Keratinocyte (primary cell): ENCODE data around the gene TRAM1L1. TPM values are rescaled to one million over a fixed set of nuclear protein-coding genes. Genes with fewer than 3 reads are reported as not detected.

Experiments
- DNase-seq: peaks from one replicate; pipeline ENCODE4 v3.0.0-alpha.2; 2011; ENCODE audit warnings: low read depth, missing footprints, low spot score
- FAIRE-seq: peaks from 2 replicates; lab custom pipeline; 2011; peaks lifted over from hg19 to GRCh38; lab: Jason Lieb, UNC
- H2AFZ ChIP-seq: 2 replicates; pipeline ENCODE4 v1.6.0; 2012; ENCODE audit warnings: low read length, control low read depth, inconsistent platforms; ENCODE audit not compliant: control insufficient read depth
- H3K27ac ChIP-seq: 2 replicates; pipeline ENCODE4 v1.5.1; 2011; ENCODE audit warnings: low read length; ENCODE audit not compliant: control insufficient read depth, insufficient read depth
- H3K27me3 ChIP-seq: 3 replicates; pipeline ENCODE4 v1.6.0; 2011; ENCODE audit warnings: low read length; ENCODE audit not compliant: control insufficient read depth, insufficient read depth; ENCODE audit errors: extremely low read depth
- H3K36me3 ChIP-seq, 2 experiments: 2 replicates in 1 of 2; 3 replicates in 1 of 2; pipeline ENCODE4 v1.5.1; 2011; ENCODE audit warnings: low read length in 2 of 2, mild to moderate bottlenecking in 1 of 2; ENCODE audit not compliant: control insufficient read depth in 2 of 2, insufficient read depth in 2 of 2; ENCODE audit errors: extremely low read depth in 1 of 2
- H3K4me1 ChIP-seq: 3 replicates; pipeline ENCODE4 v1.5.1; 2011; ENCODE audit warnings: low read length; ENCODE audit not compliant: control insufficient read depth, insufficient read depth; ENCODE audit errors: extremely low read depth
- H3K4me2 ChIP-seq: 3 replicates; pipeline ENCODE4 v1.6.0; 2011; ENCODE audit warnings: low read depth, low read length; ENCODE audit not compliant: control insufficient read depth, insufficient read depth; ENCODE audit errors: extremely low read depth
- H3K4me3 ChIP-seq, 3 experiments: fragments of 200-600 bp in 1 of 3; sonication (generic) in 1 of 3; 2 replicates in 2 of 3; 3 replicates in 1 of 3; pipeline ENCODE4 v1.5.1; 2011 to 2016; ENCODE audit warnings: low read length in 3 of 3, mild to moderate bottlenecking in 3 of 3, control low read depth in 2 of 3, inconsistent platforms in 1 of 3, low read depth in 1 of 3, mixed read lengths in 1 of 3, mixed run types in 1 of 3, moderate library complexity in 1 of 3; ENCODE audit not compliant: control insufficient read depth in 2 of 3, insufficient read depth in 2 of 3; ENCODE audit errors: extremely low read depth in 1 of 3
- H3K79me2 ChIP-seq: 2 replicates; pipeline ENCODE4 v1.6.0; 2012; ENCODE audit warnings: low read length; ENCODE audit not compliant: control insufficient read depth, insufficient read depth
- H3K9ac ChIP-seq: 3 replicates; pipeline ENCODE4 v1.6.0; 2011; ENCODE audit warnings: low read length; ENCODE audit not compliant: control insufficient read depth, insufficient read depth; ENCODE audit errors: extremely low read depth
- H3K9me1 ChIP-seq: 3 replicates; pipeline ENCODE4 v1.6.0; 2011; ENCODE audit warnings: low read length; ENCODE audit not compliant: control insufficient read depth, insufficient read depth; ENCODE audit errors: extremely low read depth
- H3K9me3 ChIP-seq: 2 replicates; pipeline ENCODE4 v1.5.1; 2012; ENCODE audit warnings: low read depth, low read length; ENCODE audit not compliant: control insufficient read depth
- H4K20me1 ChIP-seq: 3 replicates; pipeline ENCODE4 v1.6.0; 2011; ENCODE audit warnings: low read length; ENCODE audit not compliant: control insufficient read depth, insufficient read depth; ENCODE audit errors: extremely low read depth
- EZH2 ChIP-seq: IDR thresholded peaks from one replicate; pipeline ENCODE4 v1.6.1; 2012; ENCODE audit warnings: inconsistent platforms, mild to moderate bottlenecking, low read length, moderate library complexity
- dilution Hi-C: fragments of 300-500 bp; cut with MboI; formaldehyde crosslinking; loops from one replicate; pipeline ENCODE4 v1.7.0; 2020; ENCODE audit warnings: low sequenced_read_pairs; ENCODE audit not compliant: extremely low pct_ligation_motif_present
- polyA plus RNA-seq, 5 experiments: library from polyadenylated mRNA; depleted of rRNA in 3 of 5; stranded (reverse) in 3 of 5; stranded (forward) in 1 of 5; unstranded in 1 of 5; fragments of >200 nt; gene quantifications; 1 replicate in 1 of 5; 2 replicates in 3 of 5; 3 replicates in 1 of 5; pipeline versions ENCODE4 v1.2.1 to v1.2.3, GENCODE V29; 2011 to 2012; ENCODE audit warnings: missing spikeins in 2 of 5, low read depth in 1 of 5, low replicate concordance in 1 of 5
- TF ChIP-seq, protein P1 (sequence below), 3 experiments: IDR thresholded peaks in 1 of 3; conservative IDR thresholded peaks in 1 of 3; optimal IDR thresholded peaks in 1 of 3; 2 replicates in 2 of 3; 3 replicates in 1 of 3; pipeline versions ENCODE3 to v1.5.1; 2011; ENCODE audit warnings: low read length in 3 of 3, mild to moderate bottlenecking in 3 of 3, moderate library complexity in 2 of 3, control low read depth in 1 of 3, inconsistent platforms in 1 of 3; ENCODE audit not compliant: insufficient read depth in 2 of 3; ENCODE audit errors: extremely low read depth in 1 of 3

The TRAM1L1 gene
- polyA plus RNA-seq, 1 donor (not counting 4 experiments of a cell fraction or from before 2014, with no cell fraction given), result 1.5 TPM

DNA sequence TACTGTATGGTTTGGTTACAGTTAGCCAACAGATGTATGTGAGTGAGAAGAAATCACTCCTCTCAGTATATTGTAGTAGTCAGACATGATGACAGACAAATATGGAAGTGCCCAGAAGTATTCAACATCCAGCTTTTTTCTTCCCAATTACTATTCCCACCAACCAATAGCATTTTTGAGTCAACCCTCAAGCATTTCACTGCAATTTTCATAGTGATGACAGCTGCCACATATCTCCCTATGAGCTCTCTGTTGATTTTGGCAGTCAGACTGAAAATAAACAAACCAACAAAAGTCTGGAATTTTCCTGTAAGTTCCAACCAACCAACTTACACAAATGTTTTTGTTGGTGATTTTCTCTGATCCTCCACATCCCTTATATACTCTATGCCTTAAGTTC lies 8.2 kb upstream of the TRAM1L1 start:
- Histone ChIP-seq H2AFZ (no peak overlapping the region), H3K4me2 (no peak overlapping the region), H3K79me2 (no peaks in the 10 kb centered on the region), H3K27me3 (no peaks in the 10 kb centered on the region), H3K27ac (no peak overlapping the region), H3K9ac (no peak overlapping the region), H3K4me3 (no peak overlapping the region), H3K9me3 (no peaks in the 10 kb centered on the region), H4K20me1 (no peaks in the 10 kb centered on the region), H3K4me1 (no peaks in the 10 kb centered on the region), H3K9me1 (no peaks in the 10 kb centered on the region), H3K36me3 (no peaks in the 10 kb centered on the region)
- dilution Hi-C loops, result no loop called here
- no peak for FAIRE-seq
- DNase-seq, result no peak
- TF ChIP-seq EZH2, result no peak
- TF ChIP-seq, protein P1, sequence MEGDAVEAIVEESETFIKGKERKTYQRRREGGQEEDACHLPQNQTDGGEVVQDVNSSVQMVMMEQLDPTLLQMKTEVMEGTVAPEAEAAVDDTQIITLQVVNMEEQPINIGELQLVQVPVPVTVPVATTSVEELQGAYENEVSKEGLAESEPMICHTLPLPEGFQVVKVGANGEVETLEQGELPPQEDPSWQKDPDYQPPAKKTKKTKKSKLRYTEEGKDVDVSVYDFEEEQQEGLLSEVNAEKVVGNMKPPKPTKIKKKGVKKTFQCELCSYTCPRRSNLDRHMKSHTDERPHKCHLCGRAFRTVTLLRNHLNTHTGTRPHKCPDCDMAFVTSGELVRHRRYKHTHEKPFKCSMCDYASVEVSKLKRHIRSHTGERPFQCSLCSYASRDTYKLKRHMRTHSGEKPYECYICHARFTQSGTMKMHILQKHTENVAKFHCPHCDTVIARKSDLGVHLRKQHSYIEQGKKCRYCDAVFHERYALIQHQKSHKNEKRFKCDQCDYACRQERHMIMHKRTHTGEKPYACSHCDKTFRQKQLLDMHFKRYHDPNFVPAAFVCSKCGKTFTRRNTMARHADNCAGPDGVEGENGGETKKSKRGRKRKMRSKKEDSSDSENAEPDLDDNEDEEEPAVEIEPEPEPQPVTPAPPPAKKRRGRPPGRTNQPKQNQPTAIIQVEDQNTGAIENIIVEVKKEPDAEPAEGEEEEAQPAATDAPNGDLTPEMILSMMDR (optimal IDR thresholded peaks at IDR 0.05 in 1 of 3, IDR thresholded peaks at IDR 0.05 in 1 of 3, conservative IDR thresholded peaks at IDR 0.05 in 1 of 3; ENCODE audit: extremely low read depth in 1 of 3, insufficient read depth in 2 of 3, low read length in 3 of 3), result no peak

GRCh38 chr4:117077760-117078159 lies 7.6 kb downstream of the TRAM1L1 start:
- H3K79me2 ChIP-seq, result no peaks in the 10 kb centered on the region
- no peak overlapping the region for H3K27ac ChIP-seq
- no peak overlapping the region for H2AFZ ChIP-seq
- dilution Hi-C loops, result no loop called here
- FAIRE-seq (no peak), DNase-seq (no peak)
- no peak overlapping the region for H3K9ac ChIP-seq
- no peaks in the 10 kb centered on the region for H3K36me3 ChIP-seq
- no peaks in the 10 kb centered on the region for H4K20me1 ChIP-seq
- no peak for TF ChIP-seq EZH2
- TF ChIP-seq, protein P1 (optimal IDR thresholded peaks at IDR 0.05 in 1 of 3, IDR thresholded peaks at IDR 0.05 in 1 of 3, conservative IDR thresholded peaks at IDR 0.05 in 1 of 3; ENCODE audit: extremely low read depth in 1 of 3, insufficient read depth in 2 of 3, low read length in 3 of 3), result no peak
- no peak overlapping the region for H3K4me2 ChIP-seq
- no peaks in the 10 kb centered on the region for H3K27me3 ChIP-seq
- no peaks in the 10 kb centered on the region for H3K4me1 ChIP-seq
- H3K9me3 ChIP-seq, result no peaks in the 10 kb centered on the region
- no peak overlapping the region for H3K4me3 ChIP-seq
- no peaks in the 10 kb centered on the region for H3K9me1 ChIP-seq
